Left kidney (tissue), 8 donors: ENCODE results near the gene WDR72. TPM values are rescaled to one million over a fixed set of nuclear protein-coding genes. Genes with fewer than 3 reads are reported as not detected.
"Not testable (repeated sequence)": the region's sequence is repeated elsewhere in the genome, so short reads cannot be mapped to it uniquely, and the experiment has no call there.

Source experiments
- DNase-seq: peaks from one replicate; pipeline ENCODE4 v3.0.0-alpha.2; 2013
- long read RNA-seq, 8 donors: transcript quantifications; one replicate each; lab custom pipeline, GENCODE V29; 2026
- polyA plus RNA-seq: library from polyadenylated mRNA; unstranded; fragments of 120-200 nt; gene quantifications from one replicate; pipeline ENCODE4 v1.2.1, GENCODE V29; 2013; ENCODE audit not compliant: insufficient read length

WDR72 gene
- 82.4 TPM for polyA plus RNA-seq
- long read RNA-seq, donor 1, full-length matches to known transcripts = 3 of 10 reads
- long read RNA-seq, donor 1, partial matches to known transcripts = 7 of 10 reads
- long read RNA-seq, donor 1, other reads (novel, unspliced or antisense) = 0 of 10 reads
- long read RNA-seq, donor 2, full-length matches to known transcripts = 6 of 6 reads
- long read RNA-seq, donor 2, partial matches to known transcripts = 0 of 6 reads
- long read RNA-seq, donor 2, other reads (novel, unspliced or antisense) = 0 of 6 reads
- long read RNA-seq, donor 3, partial matches to known transcripts = 5 of 5 reads
- long read RNA-seq, donor 3, other reads (novel, unspliced or antisense) = 0 of 5 reads
- long read RNA-seq, donor 4 = 0 reads
- long read RNA-seq, donor 5, full-length matches to known transcripts = 1 of 18 reads
- long read RNA-seq, donor 5, partial matches to known transcripts = 17 of 18 reads
- long read RNA-seq, donor 5, other reads (novel, unspliced or antisense) = 0 of 18 reads
- long read RNA-seq, donor 6, full-length matches to known transcripts = 1 of 1 reads
- long read RNA-seq, donor 6, partial matches to known transcripts = 0 of 1 reads
- long read RNA-seq, donor 6, other reads (novel, unspliced or antisense) = 0 of 1 reads
- long read RNA-seq, donor 7, full-length matches to known transcripts = 3 of 15 reads
- long read RNA-seq, donor 7, partial matches to known transcripts = 12 of 15 reads
- long read RNA-seq, donor 7, other reads (novel, unspliced or antisense) = 0 of 15 reads
- long read RNA-seq, donor 8 = 0 reads

DNA sequence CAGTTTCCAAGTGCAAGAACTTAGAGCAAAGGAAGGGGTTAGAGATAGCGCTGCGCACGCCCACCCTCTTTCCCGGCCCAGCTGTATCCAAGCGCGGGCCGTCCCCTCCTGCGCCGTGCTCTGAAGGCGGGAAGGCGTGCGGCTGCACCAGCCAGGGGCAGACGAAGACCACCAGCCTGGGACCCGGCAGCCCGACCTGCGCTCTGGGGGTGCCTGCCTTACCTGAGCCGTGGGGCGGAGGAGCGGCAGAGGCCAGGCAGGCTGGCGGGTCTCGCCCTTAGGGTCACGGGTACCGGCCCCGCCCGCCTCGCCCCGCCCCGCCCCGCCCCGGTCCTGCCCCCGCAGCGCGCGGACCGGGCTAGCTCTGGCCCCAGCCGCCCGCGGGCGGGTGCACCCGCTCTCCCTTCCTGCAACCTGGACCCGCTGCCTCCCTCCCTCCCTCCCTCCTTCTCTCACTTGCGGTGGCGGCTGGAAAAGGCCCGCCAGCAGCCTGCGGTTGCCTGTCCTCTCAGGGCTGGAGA is at the start of gene WDR72:
Gene WDR72, minus strand, starts transcription at position 253 of the 521 bp plus-strand sequence. CDS start 26,514 bp downstream, outside the sequence.
- no peak for DNase-seq

DNA sequence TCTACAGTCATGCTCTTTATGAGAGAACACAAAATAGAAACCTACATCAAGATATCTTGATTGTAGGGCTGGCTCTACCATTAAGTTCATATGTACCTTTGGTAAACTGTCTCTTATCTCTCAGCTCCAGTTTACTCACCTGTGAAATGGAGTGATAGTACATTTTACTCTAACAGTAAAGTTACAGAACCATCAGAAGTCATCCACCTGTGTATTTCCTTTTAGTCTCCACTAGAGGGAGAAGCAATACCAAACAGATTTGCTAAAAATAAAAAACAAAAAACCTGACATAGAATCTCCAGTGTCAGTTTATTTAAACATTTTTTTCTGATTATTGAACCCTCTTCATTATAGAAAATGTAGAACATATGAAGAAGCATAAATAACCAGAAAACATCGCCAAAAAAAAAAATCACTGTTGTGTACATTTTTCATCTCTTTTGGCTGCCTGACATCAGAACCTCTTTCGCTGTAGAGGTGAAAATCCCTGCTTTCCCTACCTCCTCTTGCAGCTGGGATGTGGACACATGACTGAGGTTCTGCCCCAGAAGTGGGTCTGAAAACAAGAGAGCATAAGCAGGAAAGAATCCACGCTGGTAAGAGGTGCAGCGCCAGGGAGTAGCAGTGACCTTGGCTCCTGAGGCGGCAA is 48.7 kb upstream of the WDR72 start:
- DNase-seq = no peak

DNA sequence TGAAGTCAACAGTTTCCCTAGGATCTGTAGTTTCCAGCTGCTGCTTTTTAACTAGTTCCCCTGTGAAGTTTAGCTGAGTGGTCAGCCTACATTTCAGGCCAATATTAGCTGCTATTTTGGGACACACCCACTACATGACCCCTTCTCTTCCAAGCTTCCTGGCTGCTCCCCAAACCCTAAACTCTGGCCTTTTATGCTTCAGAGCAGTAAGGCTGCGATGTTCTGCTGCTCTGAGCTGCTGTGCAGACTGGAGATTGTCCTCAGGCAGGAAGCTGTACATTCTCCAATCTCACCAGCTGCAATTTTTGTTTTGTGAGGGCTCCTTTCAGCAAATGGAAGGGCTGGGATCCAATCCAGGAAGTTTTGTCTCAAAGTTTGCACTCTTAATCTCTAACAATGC is 48.0 kb upstream of the WDR72 start:
- DNase-seq = no peak

DNA sequence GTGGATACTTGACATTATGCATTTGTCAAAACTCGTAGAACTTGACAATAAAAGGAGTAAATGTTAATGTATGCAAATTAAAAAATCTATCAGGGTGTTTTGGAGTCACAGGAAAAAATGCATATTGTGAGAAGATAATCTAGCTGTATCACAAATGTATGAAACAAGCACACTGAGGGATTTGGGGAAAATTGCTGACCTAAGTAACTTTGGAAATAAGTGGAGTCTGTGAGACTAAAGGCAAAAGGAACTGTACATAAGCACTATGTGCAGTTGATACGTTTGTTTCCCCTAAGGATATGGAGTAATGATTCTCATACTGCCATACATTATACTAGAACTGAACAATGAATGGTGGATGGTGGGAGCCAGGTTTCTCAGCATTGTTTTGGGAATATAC is 43.2 kb upstream of the WDR72 start:
- DNase-seq = no peak

DNA sequence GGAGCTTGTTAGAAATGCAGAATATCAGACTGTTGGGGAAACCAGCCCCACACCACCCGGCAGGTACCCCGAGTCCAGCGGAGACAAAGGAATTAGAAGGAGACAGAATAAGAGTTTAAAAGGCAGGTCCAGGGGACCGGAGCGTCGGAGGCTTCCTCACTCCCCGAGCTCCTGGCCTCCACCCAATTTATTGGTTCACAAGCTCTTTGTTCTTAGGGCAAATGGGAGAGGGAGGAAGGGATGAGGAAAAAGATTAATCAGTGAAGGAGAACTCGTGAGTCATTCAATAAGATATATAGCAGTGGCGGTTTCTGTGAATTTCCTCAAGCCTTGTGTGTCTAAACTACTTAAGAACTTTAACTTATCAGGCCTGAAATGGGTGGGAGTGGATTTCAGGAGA is 32.1 kb upstream of the WDR72 start:
- DNase-seq = no peak

DNA sequence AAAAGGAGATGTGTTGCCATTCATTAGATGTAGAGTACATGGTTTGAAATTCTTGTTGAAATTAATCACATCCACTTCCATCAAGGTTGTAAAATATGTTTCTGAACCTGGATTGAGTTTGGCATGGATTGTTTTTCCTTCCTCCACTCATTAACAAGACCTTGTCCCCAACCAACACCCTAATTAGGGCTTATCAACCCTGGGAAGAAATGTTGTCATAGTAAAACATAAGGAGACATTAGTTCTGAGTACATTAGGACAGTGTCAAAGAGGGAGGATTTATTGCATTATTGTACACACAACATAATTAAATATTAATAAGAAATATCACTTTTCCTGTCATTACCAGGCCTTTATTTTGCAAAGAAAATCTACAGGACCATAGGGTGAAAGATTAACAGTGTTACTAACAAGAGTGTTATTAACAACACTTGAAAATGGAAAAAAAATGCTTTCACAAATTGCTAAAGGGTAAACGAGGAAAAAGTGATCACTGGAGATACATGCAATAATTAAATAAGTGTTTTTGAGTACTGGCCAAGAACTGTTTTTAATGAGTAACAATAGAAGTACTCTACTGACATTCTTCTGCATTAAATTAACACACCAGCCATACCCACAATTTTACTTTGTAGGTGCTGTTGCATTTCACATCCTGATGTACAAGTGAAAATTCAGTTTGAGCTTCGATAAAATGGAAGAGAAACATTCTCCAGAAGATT is 30.4 kb upstream of the WDR72 start:
- DNase-seq = no peak

DNA sequence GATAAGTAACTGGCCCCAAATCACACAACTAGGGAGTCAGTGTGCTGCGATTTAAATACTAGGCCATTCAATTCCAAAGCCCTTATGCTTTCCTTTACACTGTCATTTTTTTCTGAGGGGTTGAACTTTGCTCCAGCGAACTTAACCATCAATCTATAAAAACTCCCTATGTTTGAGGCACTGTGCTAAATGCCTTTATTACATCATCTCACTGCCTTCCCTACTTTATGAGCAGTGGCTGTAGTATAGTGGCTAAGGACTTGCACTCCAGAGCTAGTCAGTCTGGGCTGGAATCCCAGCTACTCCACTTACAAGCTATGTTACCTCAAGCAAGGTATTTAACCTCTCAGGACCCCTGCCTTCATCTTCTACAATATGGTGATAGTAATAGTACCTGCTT is 26.9 kb upstream of the WDR72 start:
- no peak for DNase-seq

DNA sequence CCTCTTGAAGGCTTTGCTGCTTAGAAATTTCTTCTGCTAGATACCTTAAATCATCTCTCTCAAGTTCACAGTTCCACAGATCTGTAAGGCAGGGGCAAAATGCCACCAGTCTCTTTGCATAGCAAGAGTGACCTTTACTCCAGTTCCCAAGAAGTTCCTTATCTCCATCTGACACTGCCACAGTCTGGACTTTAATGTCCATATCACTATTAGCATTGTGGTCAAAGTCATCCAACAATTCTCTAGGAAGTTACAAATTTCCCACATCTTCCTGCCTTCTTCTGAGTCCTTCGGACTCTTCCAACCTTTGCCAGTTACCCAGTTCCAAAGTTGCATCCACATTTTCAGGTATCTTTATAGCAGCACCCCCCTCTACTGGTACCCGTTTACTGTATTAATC is 25.8 kb upstream of the WDR72 start:
- not testable (repeated sequence) for DNase-seq

DNA sequence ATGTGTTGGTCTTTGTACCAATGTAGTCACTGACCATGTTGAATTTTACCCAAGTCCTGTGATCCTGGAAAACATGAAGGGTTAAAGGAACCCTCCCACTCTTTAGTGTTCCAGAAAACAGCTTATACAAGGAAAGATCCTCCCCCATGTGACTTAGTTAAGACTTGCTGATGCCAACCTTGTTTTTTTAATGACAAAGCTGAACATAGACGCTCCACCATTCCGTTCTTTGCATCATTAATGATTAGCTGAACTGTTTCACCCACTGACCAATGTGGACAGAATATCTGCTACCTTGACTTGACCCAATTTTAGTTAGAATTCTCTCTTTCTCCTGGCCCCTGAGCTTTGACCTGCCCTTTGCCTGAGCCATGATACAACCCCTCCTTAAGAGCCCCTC is 3.5 kb upstream of the WDR72 start:
- DNase-seq = no peak

DNA sequence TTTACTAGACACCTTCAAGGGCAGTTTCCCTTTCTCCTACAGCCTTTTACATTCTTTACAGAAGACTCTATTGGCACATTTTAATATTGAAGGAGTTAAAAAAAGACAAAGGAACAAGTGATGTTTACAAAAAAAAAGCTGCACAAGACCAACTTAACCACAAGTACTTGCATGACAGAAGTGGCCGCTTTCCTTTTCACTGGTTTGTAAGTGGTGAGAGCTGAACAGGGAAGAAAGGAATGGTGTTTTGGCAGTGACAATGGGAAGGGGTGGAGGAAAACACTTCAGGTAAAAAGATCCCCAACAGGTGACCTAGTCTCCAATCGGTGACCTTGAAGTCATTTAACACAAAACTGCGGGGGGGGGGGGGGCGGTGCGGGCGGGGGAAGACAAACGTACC is 1.1 kb downstream of the WDR72 start:
- no peak for DNase-seq

DNA sequence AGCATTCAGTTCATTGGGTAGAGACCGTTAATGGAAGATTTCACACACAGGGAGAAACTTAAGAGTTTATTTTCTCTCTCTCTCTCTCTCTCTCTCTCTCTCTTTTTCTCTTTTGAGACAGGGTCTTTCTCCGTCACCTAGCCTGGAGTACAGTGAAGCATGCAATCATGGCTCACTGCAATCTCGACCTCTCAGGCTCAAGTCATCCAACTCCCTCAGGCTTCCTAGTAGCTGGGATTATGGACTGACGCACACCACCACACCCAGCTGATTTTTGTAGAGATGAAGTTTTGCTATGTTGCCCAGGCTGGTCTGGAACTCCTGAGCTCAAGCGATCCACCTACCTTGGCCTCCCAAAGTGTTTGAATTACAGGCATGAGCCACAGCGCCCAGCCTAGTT is 1.6 kb downstream of the WDR72 start:
- DNase-seq = no peak

DNA sequence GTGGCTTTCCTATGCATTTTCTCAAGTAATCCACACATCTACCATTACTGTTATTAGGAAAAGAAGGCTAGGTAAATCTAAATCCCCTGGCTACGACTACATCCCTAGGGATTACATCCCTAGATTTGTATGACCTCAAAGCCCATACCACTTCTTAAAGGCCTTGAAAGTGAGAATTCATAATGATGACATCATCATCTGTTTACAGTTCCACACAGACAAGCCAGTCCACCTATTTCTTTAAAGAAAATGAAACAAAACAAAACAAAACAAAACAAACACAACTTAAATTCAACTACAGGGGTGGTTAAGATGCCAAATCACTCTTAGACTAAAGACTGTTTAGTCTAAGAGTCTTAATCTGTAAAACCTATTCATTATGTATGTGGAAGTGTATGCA is 5.7 kb downstream of the WDR72 start:
- DNase-seq = no peak

DNA sequence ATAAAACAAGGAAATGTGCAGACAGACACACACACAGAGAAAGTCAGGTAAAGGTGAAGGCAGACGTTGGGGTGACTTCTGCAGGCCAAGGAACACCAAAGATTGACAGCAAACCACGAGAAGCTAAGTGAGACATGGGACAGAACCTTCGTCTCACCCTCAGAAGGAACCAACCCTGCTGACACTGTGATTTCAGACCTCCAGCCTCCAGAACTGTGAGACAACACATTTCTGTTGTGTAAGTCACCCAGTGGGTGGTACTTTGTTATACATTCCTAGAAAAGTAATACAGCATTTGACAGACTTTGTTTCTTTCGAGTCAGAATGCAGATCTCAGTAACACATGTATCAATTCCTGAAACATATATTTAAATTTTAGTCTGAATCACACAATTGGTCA is 7.1 kb downstream of the WDR72 start:
- DNase-seq = no peak

DNA sequence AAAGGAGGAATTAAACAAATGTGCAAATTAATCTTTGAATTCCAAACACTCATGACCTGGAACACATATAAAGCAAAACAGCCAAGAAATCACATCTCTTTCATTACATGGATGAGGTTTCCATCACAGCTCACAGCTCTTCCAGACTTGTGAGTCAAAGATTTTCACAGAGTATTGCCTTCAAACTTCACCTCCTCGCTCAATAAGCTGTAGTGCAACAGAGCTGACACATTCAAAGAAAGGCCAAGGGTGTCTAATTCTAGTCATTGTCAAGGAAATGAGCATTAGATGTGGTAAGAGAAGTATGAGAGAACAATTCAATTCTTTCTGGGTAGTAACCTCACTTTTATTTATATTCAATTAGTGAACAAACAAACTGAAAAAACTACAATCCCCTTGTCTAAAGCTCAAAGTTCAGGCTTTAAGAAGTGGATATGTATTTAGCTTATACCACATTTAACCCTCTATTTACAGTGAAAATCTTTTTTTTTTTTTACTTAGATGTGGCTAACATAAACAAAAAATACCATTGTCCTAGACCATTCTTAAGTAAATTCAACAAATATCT is 11.9 kb downstream of the WDR72 start:
- DNase-seq = no peak

DNA sequence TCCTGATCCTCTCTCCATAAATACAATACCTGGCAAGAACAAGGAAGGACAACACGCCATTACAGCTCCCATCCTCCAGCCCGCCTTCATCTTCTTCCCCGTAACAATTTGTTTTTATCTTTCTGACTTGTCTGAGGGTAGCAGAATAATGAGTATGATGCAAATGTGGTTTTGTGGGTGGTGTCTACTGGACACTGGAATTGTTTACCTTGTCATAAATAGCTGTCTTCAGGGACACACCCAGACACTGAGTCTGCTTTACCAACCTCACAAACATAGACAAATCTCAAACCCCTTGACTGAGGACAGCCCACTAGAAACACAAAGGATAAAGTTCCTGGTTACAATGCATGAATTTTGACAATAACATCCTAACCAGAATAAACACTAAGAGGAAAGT is 13.4 kb downstream of the WDR72 start:
- no peak for DNase-seq

DNA sequence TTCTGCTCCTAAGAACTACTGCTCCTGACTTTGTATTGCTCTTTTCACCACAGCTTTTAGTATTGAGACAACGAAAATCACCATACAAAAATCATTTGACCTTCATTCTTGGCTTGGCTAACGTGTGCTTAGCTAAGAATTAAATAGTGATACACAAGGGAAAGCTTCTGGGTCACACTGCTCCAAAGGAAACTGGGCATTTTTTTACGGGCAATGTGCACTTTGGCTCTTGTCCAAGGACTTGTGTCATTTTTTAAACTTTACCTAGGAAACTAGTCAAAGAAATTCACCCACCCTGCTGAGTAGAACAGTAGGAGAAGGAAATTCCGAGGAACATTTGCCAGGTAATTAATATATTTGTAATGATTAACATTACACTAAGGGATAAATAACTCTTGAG is 19.8 kb downstream of the WDR72 start:
- no peak for DNase-seq

DNA sequence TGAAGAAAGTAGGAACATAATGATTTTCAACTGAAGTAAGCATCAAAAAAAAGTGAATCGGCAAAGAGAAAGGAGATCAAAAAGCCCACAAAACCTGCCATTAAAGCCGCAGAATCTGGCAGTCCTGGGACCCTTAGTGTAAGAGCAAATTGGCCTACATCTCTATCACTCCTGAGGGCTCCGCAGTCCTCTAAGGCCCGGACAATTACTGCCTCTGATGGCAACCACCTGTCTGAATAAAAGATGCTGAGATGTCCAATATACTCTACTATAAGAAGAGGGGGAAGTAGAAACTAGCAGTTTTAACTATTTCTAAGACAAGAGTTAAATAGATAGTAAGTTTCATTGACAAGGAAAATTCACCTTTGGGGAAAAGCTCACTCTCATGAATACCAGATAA is 20.3 kb downstream of the WDR72 start:
- DNase-seq = no peak

DNA sequence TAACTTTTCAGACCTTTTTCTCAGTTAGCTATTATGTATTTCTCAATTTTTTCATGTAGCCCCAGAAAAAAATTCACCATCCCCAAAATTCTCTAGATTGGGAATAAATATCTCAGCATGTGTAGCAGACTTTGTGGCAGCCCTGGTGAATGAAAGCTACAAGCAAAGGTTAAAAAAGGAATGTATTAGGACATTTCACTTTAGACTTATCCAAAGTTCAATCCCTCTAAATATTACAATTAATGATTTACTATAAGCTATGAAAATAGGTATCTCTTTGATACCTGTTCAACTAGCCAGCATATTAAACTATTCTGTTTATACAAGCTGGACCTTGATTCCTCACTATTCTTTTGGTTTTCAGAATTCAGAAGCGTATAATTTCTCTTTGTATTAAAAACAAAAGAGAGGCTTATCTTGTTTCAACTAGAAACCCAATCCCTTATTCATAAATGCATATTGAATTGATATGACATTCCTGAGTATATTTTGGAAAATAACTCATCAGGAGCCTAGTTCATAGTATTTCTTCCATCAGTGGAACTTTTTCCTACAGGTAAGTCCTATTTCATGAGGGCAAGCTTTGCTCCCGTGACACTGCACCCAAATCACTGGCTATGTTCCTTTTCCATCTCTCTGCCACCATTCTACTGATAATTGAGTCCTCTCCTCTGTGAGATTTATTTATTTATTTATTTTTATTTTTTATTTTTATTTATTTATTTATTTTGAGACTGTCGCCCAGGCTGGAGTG is 38.0 kb downstream of the WDR72 start:
- DNase-seq = no peak

DNA sequence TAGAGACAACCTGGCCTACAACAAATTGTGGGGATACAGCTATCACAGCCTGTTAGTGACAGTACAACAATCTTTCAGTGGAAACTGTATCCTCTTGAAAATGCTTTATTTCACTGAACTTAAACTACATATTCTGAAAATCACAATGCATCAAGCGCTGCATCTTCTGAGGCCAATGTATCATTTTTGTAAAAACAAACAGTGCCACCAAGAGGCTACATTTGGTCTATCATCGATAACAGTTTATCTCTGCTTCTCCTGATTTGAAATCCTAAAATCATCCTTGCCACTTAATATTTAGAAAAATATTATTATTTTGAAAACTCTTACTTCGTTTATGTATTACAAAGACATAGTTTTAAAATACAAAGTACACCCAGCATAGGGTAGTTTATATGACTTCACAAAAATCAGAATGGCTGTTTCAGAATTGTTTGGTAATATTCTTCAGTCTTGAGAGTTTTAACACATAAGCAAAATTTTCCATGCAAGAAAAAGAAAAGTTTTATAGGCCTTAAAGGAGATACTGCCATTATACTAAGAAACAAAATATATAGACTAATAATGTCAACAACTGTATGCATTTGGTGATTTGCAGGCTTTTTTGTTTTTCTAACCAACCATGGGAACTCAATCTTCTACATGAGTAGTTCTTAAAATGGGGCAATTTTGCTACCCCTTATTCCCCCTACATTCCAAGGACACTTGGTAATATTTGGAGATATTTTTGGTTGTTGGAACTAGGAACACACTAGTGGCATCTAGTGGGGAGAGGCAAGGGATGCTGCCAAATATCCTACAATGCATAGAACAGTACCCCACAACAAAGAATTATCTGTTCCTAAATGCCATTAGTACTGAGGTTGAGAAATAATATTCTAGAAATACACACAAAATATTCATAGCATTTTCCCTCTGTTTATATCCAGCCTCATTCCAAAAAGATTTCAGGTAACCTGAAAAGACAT is 42.3 kb downstream of the WDR72 start:
- DNase-seq = peak; percentile 20

DNA sequence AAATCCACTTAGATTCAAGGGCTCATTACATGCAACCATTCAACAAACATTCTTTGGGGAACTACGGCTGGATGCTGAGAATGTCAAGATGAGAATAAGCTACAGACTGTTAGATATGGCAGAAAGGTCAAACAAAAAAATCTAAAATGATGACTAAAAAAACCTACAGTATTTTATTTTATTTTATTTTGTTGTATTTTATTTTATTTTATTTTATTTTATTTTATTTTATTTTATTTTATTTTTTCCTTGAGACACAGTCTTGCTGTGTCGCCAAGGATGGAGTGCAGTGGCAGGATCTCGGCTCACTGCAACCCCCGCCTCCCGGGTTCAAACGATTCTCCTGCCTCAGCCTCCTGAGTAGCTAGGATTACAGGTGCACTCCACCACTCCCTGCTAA is 46.2 kb downstream of the WDR72 start:
- no peak for DNase-seq
